Hindlimb muscle (tissue), 1 donor: ENCODE data around the gene MBP. TPM values are rescaled to one million over a fixed set of nuclear protein-coding genes. Genes with fewer than 3 reads are reported as not detected.
"Not testable (repeated sequence)": the region's sequence is repeated elsewhere in the genome, so short reads cannot be mapped to it uniquely, and the experiment has no call there.

ENCODE experiments used
- DNase-seq: peaks from one replicate; pipeline ENCODE4 v3.0.0-alpha.2; 2013
- polyA plus RNA-seq: library from polyadenylated mRNA; unstranded; fragments of 120-200 nt; gene quantifications from one replicate; pipeline ENCODE4 v1.2.1, GENCODE V29; 2013; ENCODE audit not compliant: insufficient read length

MBP gene
- polyA plus RNA-seq, 1 donor, result 18.5 TPM

- DNase-seq, result no peak
Measured at GRCh38 chr18:77003316-77003715, 129.3 kb downstream of the MBP start.

- DNase-seq, result no peak
Measured at GRCh38 chr18:77002496-77002895, 130.1 kb downstream of the MBP start.

- no peak for DNase-seq
Measured at GRCh38 chr18:77001979-77002378, 130.6 kb downstream of the MBP start.

- DNase-seq, result no peak
Measured at GRCh38 chr18:77001041-77001440, 131.5 kb downstream of the MBP start.

- DNase-seq, result peak; percentile 64
Measured at GRCh38 chr18:77000527-77000926, 132.1 kb downstream of the MBP start.

- no peak for DNase-seq
Measured at GRCh38 chr18:76999077-76999476, 133.5 kb downstream of the MBP start.

- no peak for DNase-seq
Measured at GRCh38 chr18:76997951-76998808, 134.4 kb downstream of the MBP start.

- no peak for DNase-seq
Measured at GRCh38 chr18:76996429-76996828, 136.2 kb downstream of the MBP start.

GRCh38 chr18:76995896-76996295 is 136.7 kb downstream of the MBP start:
- DNase-seq, result no peak

GRCh38 chr18:76994086-76994654 is 138.4 kb downstream of the MBP start:
- no peak for DNase-seq

GRCh38 chr18:76993573-76993972 is 139.0 kb downstream of the MBP start:
- no peak for DNase-seq

GRCh38 chr18:76993085-76993382 is 139.5 kb downstream of the MBP start:
- DNase-seq, result no peak

GRCh38 chr18:76992226-76993084 is 140.1 kb downstream of the MBP start:
- no peak for DNase-seq

- DNase-seq, result no peak
Measured at GRCh38 chr18:76991021-76991688, 141.4 kb downstream of the MBP start.

- DNase-seq, result not testable (repeated sequence)
Measured at GRCh38 chr18:76990343-76991020, 142.1 kb downstream of the MBP start.

GRCh38 chr18:76989647-76990190 is 142.9 kb downstream of the MBP start:
- DNase-seq, result no peak

GRCh38 chr18:76988827-76989646 is 143.5 kb downstream of the MBP start:
- no peak for DNase-seq

GRCh38 chr18:76988031-76988826 is 144.4 kb downstream of the MBP start:
- DNase-seq, result peak; percentile 36

GRCh38 chr18:76986406-76986805 is 146.2 kb downstream of the MBP start:
- DNase-seq, result no peak

GRCh38 chr18:76985951-76986236 is 146.7 kb downstream of the MBP start:
- DNase-seq, result no peak
